ENCODE measurements around the gene ATXN10. TPM values are rescaled to one million over a fixed set of nuclear protein-coding genes. Genes with fewer than 3 reads are reported as not detected.

The ATXN10 gene
- total RNA-seq, 3 donors from 2014 or later: 59.9 to 136 (median 66.8) TPM

GRCh38 chr22:45881524-45881875 is 209.9 kb downstream of the ATXN10 start:
- no peak for DNase-seq
- intact Hi-C loops (cut with DNase I, micrococcal nuclease): no loop called here
- TF ChIP-seq, protein P1, sequence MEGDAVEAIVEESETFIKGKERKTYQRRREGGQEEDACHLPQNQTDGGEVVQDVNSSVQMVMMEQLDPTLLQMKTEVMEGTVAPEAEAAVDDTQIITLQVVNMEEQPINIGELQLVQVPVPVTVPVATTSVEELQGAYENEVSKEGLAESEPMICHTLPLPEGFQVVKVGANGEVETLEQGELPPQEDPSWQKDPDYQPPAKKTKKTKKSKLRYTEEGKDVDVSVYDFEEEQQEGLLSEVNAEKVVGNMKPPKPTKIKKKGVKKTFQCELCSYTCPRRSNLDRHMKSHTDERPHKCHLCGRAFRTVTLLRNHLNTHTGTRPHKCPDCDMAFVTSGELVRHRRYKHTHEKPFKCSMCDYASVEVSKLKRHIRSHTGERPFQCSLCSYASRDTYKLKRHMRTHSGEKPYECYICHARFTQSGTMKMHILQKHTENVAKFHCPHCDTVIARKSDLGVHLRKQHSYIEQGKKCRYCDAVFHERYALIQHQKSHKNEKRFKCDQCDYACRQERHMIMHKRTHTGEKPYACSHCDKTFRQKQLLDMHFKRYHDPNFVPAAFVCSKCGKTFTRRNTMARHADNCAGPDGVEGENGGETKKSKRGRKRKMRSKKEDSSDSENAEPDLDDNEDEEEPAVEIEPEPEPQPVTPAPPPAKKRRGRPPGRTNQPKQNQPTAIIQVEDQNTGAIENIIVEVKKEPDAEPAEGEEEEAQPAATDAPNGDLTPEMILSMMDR (IDR thresholded peaks at IDR 0.05): no peak
- H3K4me3 ChIP-seq: no peak overlapping the region
- H3K9me3 ChIP-seq: no peaks in the 10 kb centered on the region
- ATAC-seq: no peak
- H3K36me3 ChIP-seq (ENCODE audit: low read depth): no peaks in the 10 kb centered on the region
- H3K4me1 ChIP-seq (ENCODE audit: low read depth): no peaks in the 10 kb centered on the region

DNA sequence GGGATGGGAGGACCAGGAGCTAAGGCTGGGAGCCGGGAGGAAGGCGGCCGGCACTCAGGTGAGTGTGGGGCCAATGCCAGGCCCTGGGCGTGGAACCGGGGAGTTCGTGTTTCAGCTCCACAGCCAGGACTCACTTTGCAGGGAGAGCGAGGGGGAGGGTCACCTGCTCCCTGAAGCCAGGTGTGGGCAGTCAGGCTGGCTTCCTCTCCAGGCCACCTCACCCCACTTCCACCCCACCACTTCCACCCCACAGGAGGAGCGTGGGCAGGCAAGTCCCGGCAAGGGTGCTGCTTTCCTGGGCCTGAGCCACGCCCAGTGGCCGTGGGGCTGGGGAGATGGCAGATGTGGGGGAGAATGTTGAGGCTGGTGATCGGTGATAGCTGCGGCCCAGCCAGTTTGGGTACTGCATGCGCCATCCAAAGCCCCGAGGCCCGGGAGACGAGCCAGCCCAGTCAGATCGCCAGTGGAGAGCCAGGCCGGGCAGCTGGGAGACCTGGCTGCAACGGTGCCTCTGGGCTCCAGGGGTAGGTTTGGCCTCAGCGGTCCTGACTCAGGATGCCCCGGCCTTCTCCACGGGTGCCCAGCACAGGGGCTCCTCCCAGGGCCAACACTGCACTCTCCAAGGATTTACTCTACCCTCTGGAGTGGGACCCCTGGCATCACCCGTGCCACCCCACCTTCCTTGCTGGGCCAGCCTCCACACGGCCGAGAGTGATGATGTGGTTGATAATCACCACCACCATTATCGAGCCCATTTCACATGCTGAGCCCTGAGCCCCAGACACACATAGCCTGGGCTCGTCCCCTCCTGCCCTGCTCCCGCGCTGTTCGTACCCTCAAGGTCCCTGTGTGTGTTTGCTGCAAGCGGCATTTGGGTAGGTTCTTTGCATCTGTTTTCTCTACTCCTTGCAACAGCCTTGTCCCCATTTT is 211.5 kb downstream of the ATXN10 start:
- intact Hi-C loops (cut with DNase I, micrococcal nuclease): no loop called here
- DNase-seq (peak in 1 of 3 donors; percentile 37), ATAC-seq (no peak)
- Histone ChIP-seq H3K9me3 (no peaks in the 10 kb centered on the region), H3K36me3 (ENCODE audit: low read depth) (no peaks in the 10 kb centered on the region), H3K4me1 (ENCODE audit: low read depth) (no peaks in the 10 kb centered on the region), H3K4me3 (no peak overlapping the region)
- TF ChIP-seq, protein P1 (IDR thresholded peaks at IDR 0.05): no peak

DNA sequence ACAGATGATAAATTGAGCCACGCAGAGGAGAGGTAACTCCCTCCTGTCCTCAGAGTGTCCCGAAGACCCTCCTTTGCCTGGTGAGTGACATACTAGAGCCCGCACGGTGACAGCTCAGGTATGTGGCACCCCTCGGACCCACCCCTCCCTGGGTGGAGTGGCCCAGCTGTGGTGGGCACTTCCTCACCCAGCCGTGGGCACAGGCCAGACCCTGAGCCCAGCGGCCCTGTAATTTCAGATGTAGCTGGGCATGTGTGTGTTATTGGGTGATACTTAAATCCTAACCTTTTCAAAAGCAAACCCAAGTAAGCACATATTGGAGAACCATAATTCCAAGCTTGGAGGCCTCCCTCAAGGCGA is 212.2 kb downstream of the ATXN10 start:
- TF ChIP-seq, protein P1 (IDR thresholded peaks at IDR 0.05): no peak
- Histone ChIP-seq H3K4me3 (no peak overlapping the region), H3K9me3 (no peaks in the 10 kb centered on the region), H3K4me1 (ENCODE audit: low read depth) (no peaks in the 10 kb centered on the region), H3K36me3 (ENCODE audit: low read depth) (no peaks in the 10 kb centered on the region)
- intact Hi-C loops (cut with DNase I, micrococcal nuclease): no loop called here
- ATAC-seq: no peak
- no peak for DNase-seq

DNA sequence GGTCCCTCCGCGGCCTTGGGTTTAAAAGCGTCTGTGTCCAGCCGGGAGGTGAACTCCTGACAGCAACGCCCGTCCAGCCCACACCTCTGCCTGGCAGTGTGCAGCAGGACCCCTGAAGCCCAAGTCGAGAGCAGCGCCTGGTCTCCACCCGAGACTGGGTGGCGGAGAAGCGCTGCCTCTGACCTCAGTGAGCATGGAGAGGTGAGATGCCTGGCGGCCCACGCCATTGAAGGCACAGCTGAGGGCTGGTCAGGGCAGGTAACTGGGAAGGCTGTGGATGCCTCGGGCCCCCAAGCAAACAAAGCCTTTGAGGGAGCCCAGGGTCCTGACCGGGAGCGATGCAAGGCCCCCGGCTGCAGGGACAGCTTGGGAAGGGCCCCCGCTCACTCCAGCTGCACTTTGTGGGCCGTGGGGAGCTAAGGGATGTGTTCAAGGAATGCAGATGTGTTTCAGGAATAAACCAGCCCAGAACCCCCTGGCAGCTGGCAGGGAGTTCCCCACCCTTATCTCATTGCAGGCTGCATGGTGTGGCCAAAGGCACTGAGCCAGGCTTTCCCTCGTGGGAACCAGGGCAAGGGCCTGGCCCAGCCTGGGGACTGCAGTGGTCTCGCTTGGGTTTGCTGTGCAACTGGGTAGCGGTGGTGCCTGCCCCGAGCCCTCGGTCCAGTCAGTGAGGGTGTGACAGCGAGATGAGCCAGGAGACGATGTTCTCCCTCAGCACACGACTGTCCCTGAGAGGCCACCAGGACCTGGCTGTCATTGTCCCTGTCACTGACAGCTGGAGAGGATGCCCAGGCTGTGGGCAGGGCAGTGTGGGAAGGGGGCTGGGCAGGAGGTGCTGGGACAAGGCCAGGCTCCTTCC is 212.8 kb downstream of the ATXN10 start:
- no peak overlapping the region for H3K4me3 ChIP-seq
- H3K36me3 ChIP-seq (ENCODE audit: low read depth): no peaks in the 10 kb centered on the region
- no peaks in the 10 kb centered on the region for H3K9me3 ChIP-seq
- ATAC-seq: no peak
- DNase-seq: peak in 1 of 3 donors; percentile 31
- TF ChIP-seq, protein P1 (IDR thresholded peaks at IDR 0.05): no peak
- no peaks in the 10 kb centered on the region for H3K4me1 ChIP-seq (ENCODE audit: low read depth)
- intact Hi-C loops (cut with DNase I, micrococcal nuclease): no loop called here

- no peaks in the 10 kb centered on the region for H3K9me3 ChIP-seq
- intact Hi-C loops (cut with DNase I, micrococcal nuclease): no loop called here
- ATAC-seq (no peak), DNase-seq (peak in 1 of 3 donors; percentile 28)
- H3K36me3 ChIP-seq (ENCODE audit: low read depth): no peaks in the 10 kb centered on the region
- TF ChIP-seq, protein P1 (IDR thresholded peaks at IDR 0.05): no peak
- H3K4me1 ChIP-seq (ENCODE audit: low read depth): no peaks in the 10 kb centered on the region
- H3K4me3 ChIP-seq: no peak overlapping the region
Observed at GRCh38 chr22:45885171-45885840, 213.7 kb downstream of the ATXN10 start.
